Liver (tissue), 9 donors: ENCODE measurements around the gene LHB. TPM values are rescaled to one million over a fixed set of nuclear protein-coding genes. Genes with fewer than 3 reads are reported as not detected.

ENCODE experiments used
- DNase-seq: peaks from one replicate; pipeline ENCODE4 v3.0.0-alpha.2; 2017; ENCODE audit warnings: low spot score
- H3K27ac ChIP-seq, 2 donors: one replicate each; pipeline ENCODE4 v1.7.0; 2013; ENCODE audit warnings: inconsistent platforms in 2 of 2, low read length in 2 of 2, control low read depth in 1 of 2, low read depth in 1 of 2, mild to moderate bottlenecking in 1 of 2
- H3K27me3 ChIP-seq, 4 donors: one replicate each; pipeline versions ENCODE4 v1.6.1 to v1.7.0; 2013; ENCODE audit warnings: low read length in 3 of 4, inconsistent platforms in 1 of 4, mild to moderate bottlenecking in 1 of 4, moderate library complexity in 1 of 4; ENCODE audit not compliant: control insufficient read depth in 4 of 4, insufficient read depth in 4 of 4
- H3K36me3 ChIP-seq, 4 donors: one replicate each; pipeline versions ENCODE4 v1.6.1 to v1.7.0; 2013; ENCODE audit warnings: low read length in 3 of 4, mild to moderate bottlenecking in 3 of 4, low read depth in 1 of 4, moderate library complexity in 1 of 4; ENCODE audit not compliant: control insufficient read depth in 4 of 4, insufficient read depth in 3 of 4
- H3K4me1 ChIP-seq, 4 donors: one replicate each; pipeline versions ENCODE4 v1.6.1 to v1.7.0; 2013; ENCODE audit warnings: low read length in 3 of 4, mild to moderate bottlenecking in 3 of 4, moderate library complexity in 1 of 4; ENCODE audit not compliant: control insufficient read depth in 4 of 4, insufficient read depth in 4 of 4
- H3K4me3 ChIP-seq, 3 donors: one replicate each; pipeline versions ENCODE4 v1.6.1 to v1.7.0; 2013; ENCODE audit warnings: low read length in 3 of 3, control low read depth in 1 of 3, low read depth in 1 of 3, mild to moderate bottlenecking in 1 of 3
- H3K9ac ChIP-seq, 2 donors: one replicate each; pipeline ENCODE4 v1.7.0; 2013; ENCODE audit warnings: low read length in 2 of 2, mild to moderate bottlenecking in 2 of 2, moderate library complexity in 2 of 2, control low read depth in 1 of 2, low read depth in 1 of 2
- H3K9me3 ChIP-seq, 4 donors: one replicate each; pipeline versions ENCODE4 v1.6.1 to v1.7.0; 2013; ENCODE audit warnings: low read length in 3 of 4; ENCODE audit not compliant: control insufficient read depth in 4 of 4
- CTCF ChIP-seq: fragments of 150-350 bp; IDR thresholded peaks from 2 replicates; pipeline ENCODE4 v1.5.1; 2017; ENCODE audit warnings: improper control_type of control experiment, low read depth, low read length; ENCODE audit not compliant: missing input control
- EGR1 ChIP-seq, 2 donors: IDR thresholded peaks; 2 replicates each; pipeline ENCODE4 v1.6.1; 2016 to 2018; ENCODE audit warnings: antibody characterized with exemption in 2 of 2, low read depth in 2 of 2
- FOXA1 ChIP-seq: IDR thresholded peaks from 2 replicates; pipeline ENCODE4 v1.6.1; 2016; ENCODE audit warnings: antibody characterized with exemption
- GABPA ChIP-seq, 2 donors: IDR thresholded peaks in 1 of 2; conservative IDR thresholded peaks in 1 of 2; 2 replicates each; pipeline ENCODE4 v1.6.1; 2016; ENCODE audit warnings: antibody characterized with exemption in 2 of 2, mild to moderate bottlenecking in 1 of 2, moderate library complexity in 1 of 2
- HNF4A ChIP-seq, 2 donors: conservative IDR thresholded peaks; 2 replicates each; pipeline ENCODE4 v1.6.1; 2016; ENCODE audit warnings: antibody characterized with exemption in 2 of 2, mild to moderate bottlenecking in 2 of 2
- HNF4G ChIP-seq: IDR thresholded peaks from 2 replicates; pipeline ENCODE4 v1.6.1; 2016; ENCODE audit warnings: antibody characterized with exemption
- JUND ChIP-seq, 2 donors: IDR thresholded peaks; 2 replicates each; pipeline ENCODE4 v1.6.1; 2016; ENCODE audit warnings: antibody characterized with exemption in 2 of 2
- MAX ChIP-seq: IDR thresholded peaks from 2 replicates; pipeline ENCODE4 v1.6.1; 2016; ENCODE audit warnings: antibody characterized with exemption
- NR2F2 ChIP-seq: IDR thresholded peaks from 2 replicates; pipeline ENCODE4 v1.6.1; 2016; ENCODE audit warnings: antibody characterized with exemption
- REST ChIP-seq: IDR thresholded peaks from 2 replicates; pipeline ENCODE4 v1.6.1; 2016; ENCODE audit warnings: antibody characterized with exemption, mild to moderate bottlenecking
- RXRA ChIP-seq, 2 donors: IDR thresholded peaks; 2 replicates each; pipeline ENCODE4 v1.6.1; 2017 to 2018; ENCODE audit warnings: antibody characterized with exemption in 2 of 2, mild to moderate bottlenecking in 1 of 2
- SP1 ChIP-seq: IDR thresholded peaks from 2 replicates; pipeline ENCODE4 v1.6.1; 2018; ENCODE audit warnings: antibody characterized with exemption, mild to moderate bottlenecking
- ZBTB33 ChIP-seq: IDR thresholded peaks from 2 replicates; pipeline ENCODE4 v1.6.1; 2016; ENCODE audit warnings: antibody characterized with exemption
- WGBS: extraction: QIAGEN DNeasy Blood & Tissue Kit; methylation state at CpG from one replicate; pipeline ENCODE4 v1.1.7; 2013; 5-methylcytosine and 5-hydroxymethylcytosine counted together
- polyA plus RNA-seq, 2 donors: library from polyadenylated mRNA; stranded (reverse) in 1 of 2; unstranded in 1 of 2; fragments of 200-250 nt in 1 of 2; fragments of >200 nt in 1 of 2; fragmentation: Nextera tagmentation in 1 of 2; extraction: Ambion mirVana in 1 of 2; gene quantifications; one replicate each; pipeline versions ENCODE4 v1.2.1 to v1.2.3, GENCODE V29; 2013 to 2015
- total RNA-seq, 2 donors: library from RNA; depleted of rRNA; stranded (reverse); fragments of >200 nt; gene quantifications; one replicate each; pipeline ENCODE4 v1.2.3, GENCODE V29; 2014
- donor health status: healthy.
- donor health status: healthy.
- donor health status: healthy.
- donor health status: healthy.
- donor health status: healthy.

Gene LHB
- total and polyA plus RNA-seq, 4 donors, result not detected

- no peak overlapping the region for H3K27ac ChIP-seq
- H3K4me3 ChIP-seq, result no peak overlapping the region
- WGBS, result 96% methylated on average over 9 of the region's 9 CpGs
- peaks cover 2 to 7% (median 4%) of the 10 kb centered on the region in 4 donors for H3K4me1 ChIP-seq
- H3K9me3 ChIP-seq, result no peaks in the 10 kb centered on the region
- TF ChIP-seq EGR1 (IDR thresholded peaks at IDR 0.05; ENCODE audit: low read depth in 2 of 2) (no peak), SP1 (no peak), REST (no peak), ZBTB33 (no peak), HNF4G (no peak), JUND (IDR thresholded peaks at IDR 0.05) (no peak), FOXA1 (no peak), NR2F2 (no peak), RXRA (IDR thresholded peaks at IDR 0.05) (no peak), MAX (no peak), HNF4A (conservative IDR thresholded peaks at IDR 0.05) (no peak), CTCF (no peak)
- DNase-seq, result no peak
- H3K27me3 ChIP-seq, result no peaks in the 10 kb centered on the region
- peaks cover 4 to 32% (median 21%) of the 10 kb centered on the region in 4 donors for H3K36me3 ChIP-seq
- no peak overlapping the region for H3K9ac ChIP-seq
Observed at GRCh38 chr19:48982280-48982679, 34.6 kb downstream of the LHB start.

DNA sequence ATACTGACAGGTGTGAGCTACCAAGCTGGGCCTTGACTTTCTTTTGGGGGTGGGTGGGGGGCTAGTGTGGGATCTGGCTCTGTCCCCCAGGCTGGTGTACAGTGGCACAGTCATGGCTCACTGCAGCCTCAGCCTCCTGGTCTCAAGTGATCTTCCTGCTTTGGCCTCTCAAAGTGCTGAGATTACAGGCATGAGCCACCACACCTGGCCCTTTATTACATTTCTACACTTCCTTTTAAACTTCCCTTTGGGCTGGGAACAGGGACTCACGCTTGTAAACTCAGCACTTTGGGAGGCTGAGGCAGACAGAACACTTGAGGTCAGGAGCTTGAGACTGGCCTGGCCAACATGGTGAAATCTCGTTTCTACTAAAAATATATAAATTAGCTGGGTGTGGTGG is 39.8 kb downstream of the LHB start:
- no peak overlapping the region for H3K4me3 ChIP-seq
- no peaks in the 10 kb centered on the region for H3K9me3 ChIP-seq
- no peak for DNase-seq
- H3K27me3 ChIP-seq, result no peaks in the 10 kb centered on the region
- TF ChIP-seq SP1, result no peak
- no peak for TF ChIP-seq JUND (IDR thresholded peaks at IDR 0.05)
- TF ChIP-seq GABPA (IDR thresholded peaks at IDR 0.05 in 1 of 2, conservative IDR thresholded peaks at IDR 0.05 in 1 of 2), result no peak
- no peak for TF ChIP-seq EGR1 (IDR thresholded peaks at IDR 0.05; ENCODE audit: low read depth in 2 of 2)
- no peak for TF ChIP-seq FOXA1
- TF ChIP-seq HNF4G, result no peak
- no peak for TF ChIP-seq CTCF
- TF ChIP-seq HNF4A (conservative IDR thresholded peaks at IDR 0.05), result no peak
- TF ChIP-seq MAX, result no peak
- TF ChIP-seq NR2F2, result no peak
- no peak for TF ChIP-seq ZBTB33
- 88% methylated on average over 2 of the region's 2 CpGs for WGBS
- no peak overlapping the region for H3K27ac ChIP-seq
- no peak overlapping the region for H3K9ac ChIP-seq
- H3K36me3 ChIP-seq, result peaks cover 1 to 32% (median 12%) of the 10 kb centered on the region in 4 donors
- H3K4me1 ChIP-seq, result no peaks in the 10 kb centered on the region
